Left lung (tissue), 10 donors: ENCODE measurements around the gene PGGHG. TPM values are rescaled to one million over a fixed set of nuclear protein-coding genes. Genes with fewer than 3 reads are reported as not detected.
"Not testable (repeated sequence)": the region's sequence is repeated elsewhere in the genome, so short reads cannot be mapped to it uniquely, and the experiment has no call there.

Experiments used
- ATAC-seq: fragments of 200-7000 bp; cut with Tn5 transposase; one replicate; pipeline ENCODE4 v1.9.1; 2020; ENCODE audit warnings: moderate library complexity
- DNase-seq, 4 donors: peaks; one replicate each; pipeline ENCODE4 v3.0.0-alpha.2; 2013 to 2020
- H3K27ac ChIP-seq, 2 donors: fragments of 200-600 bp; sonication (generic) in 1 of 2; one replicate each; pipeline versions ENCODE4 v1.5.0 to v1.8.0; 2020 to 2021
- H3K27me3 ChIP-seq, 2 donors: fragments of 200-600 bp; sonication (generic) in 1 of 2; one replicate each; pipeline versions ENCODE4 v1.5.0 to v1.8.0; 2020 to 2021
- H3K36me3 ChIP-seq, 2 donors: fragments of 200-600 bp; sonication (generic) in 1 of 2; one replicate each; pipeline versions ENCODE4 v1.5.0 to v1.8.0; 2020 to 2021
- H3K4me1 ChIP-seq, 2 donors: fragments of 200-600 bp; one replicate each; pipeline ENCODE4 v1.8.0; 2021
- H3K4me3 ChIP-seq, 2 donors: fragments of 200-600 bp; sonication (generic) in 1 of 2; one replicate each; pipeline versions ENCODE4 v1.5.0 to v1.8.0; 2020 to 2021; ENCODE audit warnings: mild to moderate bottlenecking in 1 of 2
- H3K9me3 ChIP-seq, 2 donors: fragments of 200-600 bp; sonication (generic) in 1 of 2; one replicate each; pipeline versions ENCODE4 v1.5.0 to v1.8.0; 2020 to 2021
- intact Hi-C, 2 donors: fragments of 100-400 bp; cut with DNase I; formaldehyde crosslinking; loops; one replicate each; pipeline versions ENCODE4 v1.11.2 to v1.14.2; 2022
- polyA plus RNA-seq, 6 donors: library from polyadenylated mRNA; unstranded; fragments of 120-200 nt; gene quantifications; one replicate each; pipeline ENCODE4 v1.2.1, GENCODE V29; 2013; ENCODE audit not compliant: insufficient read length in 6 of 6
- total RNA-seq, 2 donors: library from RNA; stranded (reverse); fragmentation: NEBNext Ultra II Directional; extraction: Animal tissue kit (Norgen Biotek cat#: 25700); gene quantifications; one replicate each; pipeline ENCODE4 v1.2.1, GENCODE V29; 2021
- TF ChIP-seq, protein P1 (sequence below), 2 donors: fragments of 200-600 bp; sonication (generic) in 1 of 2; IDR thresholded peaks; one replicate each; pipeline versions ENCODE4 v1.5.0 to v1.8.0; 2021; ENCODE audit warnings: antibody characterized with exemption in 2 of 2
- donor health status: DM: no; HTN: yes; CAD: no.
- donor health status: DM: no; HTN: no; CAD: no.

Gene PGGHG
- total and polyA plus RNA-seq, 8 donors: 14.2 to 75.3 (median 21.0) TPM

DNA sequence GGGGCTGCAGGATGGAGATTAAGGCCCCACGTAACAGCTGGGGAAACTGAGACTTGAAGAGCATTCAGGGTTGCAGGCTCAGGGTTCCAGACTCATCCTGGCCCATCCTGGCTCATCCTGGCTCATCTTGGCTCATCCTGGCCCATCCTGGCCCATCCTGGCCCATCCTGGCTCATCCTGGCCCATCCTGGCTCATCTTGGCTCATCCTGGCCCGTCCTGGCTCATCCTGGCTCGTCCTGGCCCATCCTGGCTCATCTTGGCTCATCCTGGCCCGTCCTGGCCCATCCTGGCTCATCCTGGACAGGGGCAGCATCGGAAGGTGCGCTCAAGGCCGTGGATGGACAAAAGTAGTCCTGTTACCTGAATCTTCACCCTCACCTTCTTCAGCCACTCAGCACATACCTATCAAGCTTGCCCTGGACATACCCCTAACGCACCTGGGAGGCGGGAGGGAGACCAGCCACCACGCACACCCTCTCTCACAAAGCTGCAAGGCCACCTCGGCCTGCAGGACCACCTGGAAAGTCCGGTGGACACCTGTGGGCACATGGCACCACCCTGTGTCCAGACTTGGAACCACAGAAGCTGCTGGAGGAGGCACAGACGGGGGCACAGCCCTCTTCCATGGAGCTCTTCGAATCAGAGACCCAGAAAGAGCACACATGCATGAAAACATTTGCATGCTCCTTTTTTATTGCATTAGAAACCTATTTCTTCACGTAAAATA is 31.0 kb upstream of the PGGHG start:
- ATAC-seq (no peak), DNase-seq (no peak)
- no peaks in the 10 kb centered on the region for H3K4me1 ChIP-seq
- intact Hi-C loops: no loop called here
- H3K27me3 ChIP-seq: no peaks in the 10 kb centered on the region
- no peak overlapping the region for H3K4me3 ChIP-seq
- no peak overlapping the region for H3K27ac ChIP-seq
- H3K9me3 ChIP-seq: no peaks in the 10 kb centered on the region
- TF ChIP-seq, protein P1, sequence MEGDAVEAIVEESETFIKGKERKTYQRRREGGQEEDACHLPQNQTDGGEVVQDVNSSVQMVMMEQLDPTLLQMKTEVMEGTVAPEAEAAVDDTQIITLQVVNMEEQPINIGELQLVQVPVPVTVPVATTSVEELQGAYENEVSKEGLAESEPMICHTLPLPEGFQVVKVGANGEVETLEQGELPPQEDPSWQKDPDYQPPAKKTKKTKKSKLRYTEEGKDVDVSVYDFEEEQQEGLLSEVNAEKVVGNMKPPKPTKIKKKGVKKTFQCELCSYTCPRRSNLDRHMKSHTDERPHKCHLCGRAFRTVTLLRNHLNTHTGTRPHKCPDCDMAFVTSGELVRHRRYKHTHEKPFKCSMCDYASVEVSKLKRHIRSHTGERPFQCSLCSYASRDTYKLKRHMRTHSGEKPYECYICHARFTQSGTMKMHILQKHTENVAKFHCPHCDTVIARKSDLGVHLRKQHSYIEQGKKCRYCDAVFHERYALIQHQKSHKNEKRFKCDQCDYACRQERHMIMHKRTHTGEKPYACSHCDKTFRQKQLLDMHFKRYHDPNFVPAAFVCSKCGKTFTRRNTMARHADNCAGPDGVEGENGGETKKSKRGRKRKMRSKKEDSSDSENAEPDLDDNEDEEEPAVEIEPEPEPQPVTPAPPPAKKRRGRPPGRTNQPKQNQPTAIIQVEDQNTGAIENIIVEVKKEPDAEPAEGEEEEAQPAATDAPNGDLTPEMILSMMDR (IDR thresholded peaks at IDR 0.05): no peak
- H3K36me3 ChIP-seq: peaks cover 0 to 11% of the 10 kb centered on the region in 2 donors

GRCh38 chr11:259413-259812 is 29.5 kb upstream of the PGGHG start:
- H3K4me3 ChIP-seq: no peak overlapping the region
- ATAC-seq (no peak), DNase-seq (no peak)
- intact Hi-C loops: no loop called here
- TF ChIP-seq, protein P1 (IDR thresholded peaks at IDR 0.05): no peak
- H3K9me3 ChIP-seq: no peaks in the 10 kb centered on the region
- H3K27me3 ChIP-seq: no peaks in the 10 kb centered on the region
- H3K27ac ChIP-seq: no peak overlapping the region
- H3K4me1 ChIP-seq: no peaks in the 10 kb centered on the region
- H3K36me3 ChIP-seq: no peaks in the 10 kb centered on the region

DNA sequence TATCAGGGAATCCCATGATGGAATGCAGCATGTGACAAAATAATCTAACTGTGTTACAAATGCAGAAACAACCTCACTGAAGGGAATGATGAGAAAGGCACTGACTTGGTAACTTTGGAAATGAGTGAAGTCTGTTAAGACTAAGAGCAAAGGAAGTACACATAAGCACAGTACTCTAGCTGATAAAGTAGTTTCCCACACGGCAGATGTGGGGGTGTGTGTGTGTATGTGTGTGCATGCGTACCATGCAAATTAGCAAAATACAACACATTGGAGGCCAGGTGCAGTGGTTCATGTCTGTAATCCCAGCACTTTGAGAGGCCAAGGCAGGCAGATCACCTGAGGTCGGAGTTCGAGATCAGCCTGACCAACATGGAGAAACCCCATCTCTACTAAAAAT is 27.3 kb upstream of the PGGHG start:
- Histone ChIP-seq H3K9me3 (peaks cover 0 to 5% of the 10 kb centered on the region in 2 donors), H3K36me3 (no peaks in the 10 kb centered on the region), H3K27me3 (no peaks in the 10 kb centered on the region), H3K27ac (no peak overlapping the region), H3K4me3 (no peak overlapping the region), H3K4me1 (no peaks in the 10 kb centered on the region)
- DNase-seq (no peak), ATAC-seq (no peak)
- intact Hi-C loops: no loop called here
- TF ChIP-seq, protein P1 (IDR thresholded peaks at IDR 0.05): no peak

- TF ChIP-seq, protein P1 (IDR thresholded peaks at IDR 0.05): no peak
- ATAC-seq: peak; percentile 24
- Histone ChIP-seq H3K4me1 (peaks cover 0 to 33% of the 10 kb centered on the region in 2 donors), H3K27ac (no peak overlapping the region), H3K4me3 (no peak overlapping the region), H3K27me3 (no peaks in the 10 kb centered on the region), H3K9me3 (peaks cover 0 to 5% of the 10 kb centered on the region in 2 donors), H3K36me3 (no peaks in the 10 kb centered on the region)
- DNase-seq: no peak
- intact Hi-C loops: no loop called here
Measured at GRCh38 chr11:266676-267439, 22.1 kb upstream of the PGGHG start.

DNA sequence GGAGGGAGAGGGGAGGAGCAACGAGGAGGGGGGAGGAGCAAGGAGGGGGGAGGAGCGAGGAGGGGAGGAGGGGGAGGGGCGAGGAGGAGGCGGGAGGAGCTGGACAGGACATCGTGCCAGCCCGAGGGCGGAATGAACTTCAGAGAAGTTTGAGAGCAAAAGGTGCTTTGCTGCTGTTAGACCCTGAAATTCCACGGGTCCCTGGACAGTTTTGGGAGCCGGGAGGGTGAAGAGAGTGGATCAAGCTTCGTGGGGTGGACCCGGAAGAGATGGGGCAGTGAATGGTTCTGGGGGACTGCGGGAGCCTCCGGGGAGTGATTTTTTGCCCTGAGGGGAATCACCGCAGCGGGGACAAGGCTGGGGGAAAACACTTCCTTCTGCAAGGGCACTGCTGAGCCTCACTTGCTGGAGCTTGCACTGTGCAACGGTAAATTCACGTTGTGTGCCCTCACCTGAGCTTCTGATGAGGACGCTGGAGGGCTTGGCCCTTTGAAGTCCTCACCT is 21.4 kb upstream of the PGGHG start:
- peak overlapping the region; percentile 33 to 96 for H3K27ac ChIP-seq
- H3K9me3 ChIP-seq: peaks cover 0 to 5% of the 10 kb centered on the region in 2 donors
- no peaks in the 10 kb centered on the region for H3K36me3 ChIP-seq
- TF ChIP-seq, protein P1 (IDR thresholded peaks at IDR 0.05): no peak
- no peaks in the 10 kb centered on the region for H3K27me3 ChIP-seq
- ATAC-seq (peak; percentile 66), DNase-seq (peak in 2 of 4 donors; percentile 79 to 87)
- intact Hi-C loops: no loop called here
- H3K4me3 ChIP-seq: peak overlapping the region in 1 of 2 donors; percentile 45
- H3K4me1 ChIP-seq: peaks cover 0 to 33% of the 10 kb centered on the region in 2 donors

DNA sequence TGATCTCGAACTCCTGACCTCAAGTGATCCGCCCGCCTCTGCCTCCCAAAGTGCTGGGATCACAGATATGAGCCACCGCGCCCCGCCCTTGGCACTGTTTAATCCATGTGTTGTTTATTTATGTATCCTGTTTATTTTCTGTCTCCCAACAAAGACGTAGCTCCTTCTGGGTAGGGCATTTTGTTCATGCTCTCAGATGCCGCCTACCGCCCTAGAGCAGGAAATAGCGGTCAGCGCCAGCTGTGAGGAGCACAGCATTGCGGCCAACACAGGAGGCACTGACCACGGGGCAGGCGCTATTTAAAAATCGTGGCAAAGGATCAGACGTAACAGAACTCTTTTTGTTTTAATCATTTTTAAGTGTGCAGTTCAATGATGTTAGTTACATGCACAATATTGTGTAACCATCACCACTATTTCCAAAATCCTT is 20.2 kb upstream of the PGGHG start:
- Histone ChIP-seq H3K27ac (peak overlapping the region; percentile 84 to 96), H3K4me1 (peaks cover 0 to 33% of the 10 kb centered on the region in 2 donors), H3K4me3 (peak overlapping the region; percentile 3 to 45)
- intact Hi-C loops, H3K36me3 ChIP-seq, H3K27me3 ChIP-seq, H3K9me3 ChIP-seq: not testable (repeated sequence)
- DNase-seq: peak in 3 of 4 donors; percentile 62 to 86 (median 81)
- peak; percentile 78 for ATAC-seq
